Loucy (cell line): ENCODE measurements around the gene DUSP14.
"Not testable (repeated sequence)": the region's sequence is repeated elsewhere in the genome, so short reads cannot be mapped to it uniquely, and the experiment has no call there.

Experiments used
- H2AFZ ChIP-seq: fragments of 200-600 bp; sonication (generic); 2 replicates; pipeline ENCODE4 v1.6.0; 2016; ENCODE audit warnings: antibody characterized with exemption, mild to moderate bottlenecking, low read length, moderate library complexity
- H3F3A ChIP-seq: fragments of 200-600 bp; 2 replicates; pipeline ENCODE4 v1.6.0; 2016; ENCODE audit warnings: antibody characterized with exemption, low read depth, mild to moderate bottlenecking
- H3K27me3 ChIP-seq: fragments of 200-600 bp; sonication (generic); 2 replicates; pipeline ENCODE4 v1.6.1; 2014; ENCODE audit warnings: low read length, mild to moderate bottlenecking; ENCODE audit not compliant: insufficient read depth, poor library complexity, severe bottlenecking
- H3K36me3 ChIP-seq: fragments of 200-600 bp; sonication (generic); 2 replicates; pipeline ENCODE4 v1.6.1; 2016; ENCODE audit warnings: low read length; ENCODE audit not compliant: insufficient read depth
- H3K4me1 ChIP-seq: fragments of 200-600 bp; sonication (generic); 2 replicates; pipeline ENCODE4 v1.5.1; 2014; ENCODE audit warnings: low read length, mild to moderate bottlenecking; ENCODE audit not compliant: insufficient read depth, poor library complexity, severe bottlenecking
- H3K4me2 ChIP-seq: fragments of 200-600 bp; sonication (generic); 2 replicates; pipeline ENCODE4 v1.6.0; 2014; ENCODE audit warnings: antibody characterized with exemption, low read length, low read depth, mild to moderate bottlenecking; ENCODE audit not compliant: poor library complexity, severe bottlenecking
- H3K4me3 ChIP-seq: fragments of 200-600 bp; sonication (generic); 2 replicates; pipeline ENCODE4 v1.5.1; 2014; ENCODE audit warnings: low read length, mild to moderate bottlenecking, mixed read lengths; ENCODE audit not compliant: poor library complexity, severe bottlenecking
- H3K79me2 ChIP-seq: fragments of 200-600 bp; sonication (generic); 2 replicates; pipeline ENCODE4 v1.6.1; 2014; ENCODE audit warnings: low read length; ENCODE audit not compliant: insufficient read depth
- H3K9ac ChIP-seq: fragments of 200-600 bp; sonication (generic); 2 replicates; pipeline ENCODE4 v1.6.0; 2014; ENCODE audit warnings: mild to moderate bottlenecking, low read depth, low read length, moderate library complexity; ENCODE audit not compliant: poor library complexity, severe bottlenecking
- H3K9me2 ChIP-seq: fragments of 200-600 bp; sonication (generic); replicated peaks from 2 replicates; pipeline ENCODE4 v1.6.1; 2016; ENCODE audit warnings: low read depth, low read length, mixed read lengths
- H3K9me3 ChIP-seq: fragments of 200-600 bp; sonication (generic); 2 replicates; pipeline ENCODE4 v1.6.1; 2014; ENCODE audit warnings: mild to moderate bottlenecking, antibody characterized with exemption, low read length, low read depth; ENCODE audit not compliant: insufficient read depth
- H4K20me1 ChIP-seq: fragments of 200-600 bp; sonication (generic); 2 replicates; pipeline ENCODE4 v1.6.0; 2014; ENCODE audit warnings: antibody characterized with exemption, low read length, mild to moderate bottlenecking; ENCODE audit not compliant: insufficient read depth, poor library complexity, severe bottlenecking
- CTCF ChIP-seq: fragments of 200-600 bp; sonication (generic); conservative IDR thresholded peaks from 2 replicates; pipeline ENCODE4 v1.5.1; 2014; ENCODE audit warnings: mild to moderate bottlenecking, antibody characterized with exemption, low read length
- EZH2phosphoT487 ChIP-seq: fragments of 200-600 bp; IDR thresholded peaks from 2 replicates; pipeline ENCODE4 v1.6.1; 2018; ENCODE audit warnings: antibody characterized with exemption, mild to moderate bottlenecking, moderate library complexity, borderline replicate concordance

DUSP14 gene

GRCh38 chr17:37507111-37507510 is 17.4 kb downstream of the DUSP14 start:
- Histone ChIP-seq H4K20me1 (peaks cover 7% of the 10 kb centered on the region), H3K9ac (no peak overlapping the region), H3K36me3 (peaks cover 6% of the 10 kb centered on the region; the same call in 1 of the 2 replicates), H3K4me1 (no peaks in the 10 kb centered on the region), H3F3A (no peaks in the 10 kb centered on the region), H3K79me2 (peaks cover 60% of the 10 kb centered on the region), H3K9me2 (no peaks in the 10 kb centered on the region), H3K4me2 (no peak overlapping the region), H3K27me3 (no peaks in the 10 kb centered on the region), H3K4me3 (no peak overlapping the region), H3K9me3 (no peaks in the 10 kb centered on the region), H2AFZ (no peak overlapping the region)
- TF ChIP-seq CTCF (no peak), EZH2phosphoT487 (no peak)

- Histone ChIP-seq H3K9me3 (no peaks in the 10 kb centered on the region), H3K4me1 (no peaks in the 10 kb centered on the region), H2AFZ (no peak overlapping the region), H3K27me3 (no peaks in the 10 kb centered on the region), H3F3A (no peaks in the 10 kb centered on the region), H3K9ac (no peak overlapping the region), H3K9me2 (no peaks in the 10 kb centered on the region), H3K4me3 (no peak overlapping the region), H4K20me1 (peaks cover 7% of the 10 kb centered on the region), H3K79me2 (peaks cover 39% of the 10 kb centered on the region; the same call in 1 of the 2 replicates), H3K4me2 (no peak overlapping the region), H3K36me3 (peaks cover 32% of the 10 kb centered on the region)
- no peak for TF ChIP-seq EZH2phosphoT487
- TF ChIP-seq CTCF: no peak
Observed at GRCh38 chr17:37510056-37510455, 20.4 kb downstream of the DUSP14 start.

GRCh38 chr17:37511642-37512041 is 22.0 kb downstream of the DUSP14 start:
- H3K79me2 ChIP-seq: peaks cover 25% of the 10 kb centered on the region; the same call in 1 of the 2 replicates
- not testable (repeated sequence) for H3K4me1 ChIP-seq, H3K4me3 ChIP-seq, H3K27me3 ChIP-seq, H4K20me1 ChIP-seq, H3K9me3 ChIP-seq, H3K4me2 ChIP-seq, H3K9ac ChIP-seq, H3K9me2 ChIP-seq, H2AFZ ChIP-seq, H3F3A ChIP-seq
- peaks cover 45% of the 10 kb centered on the region for H3K36me3 ChIP-seq

- Histone ChIP-seq H4K20me1 (peaks cover 7% of the 10 kb centered on the region), H2AFZ (no peak overlapping the region), H3K4me2 (no peak overlapping the region), H3K9ac (no peak overlapping the region), H3F3A (no peaks in the 10 kb centered on the region), H3K79me2 (peaks cover 17% of the 10 kb centered on the region; the same call in 1 of the 2 replicates), H3K4me1 (no peaks in the 10 kb centered on the region), H3K27me3 (no peaks in the 10 kb centered on the region), H3K36me3 (peaks cover 55% of the 10 kb centered on the region), H3K4me3 (no peak overlapping the region), H3K9me3 (no peaks in the 10 kb centered on the region), H3K9me2 (no peaks in the 10 kb centered on the region)
- TF ChIP-seq EZH2phosphoT487: no peak
- TF ChIP-seq CTCF: no peak
Observed at GRCh38 chr17:37512442-37513068, 22.9 kb downstream of the DUSP14 start.
